GM18873 (cell line): ENCODE results near the gene ANXA6.
A peak's percentile ranks its signal among the peaks of the same experiment; 100 is the strongest.

Experiments
- ATAC-seq: cut with Tn5 transposase; IDR thresholded peaks from one replicate; pipeline ENCODE4 v1.9.1; 2021; ENCODE audit warnings: mild to moderate bottlenecking, moderate library complexity, moderate number of reproducible peaks; ENCODE audit not compliant: unreplicated experiment, low FRiP score

ANXA6 gene

GRCh38 chr5:151132963-151133362, 24.6 kb downstream of the ANXA6 start:
- no peak for ATAC-seq

- ATAC-seq: no peak
These were observed 26.4 kb downstream of the ANXA6 start for GRCh38 chr5:151130922-151131891.

- ATAC-seq: no peak
These were observed 27.2 kb downstream of the ANXA6 start for GRCh38 chr5:151130235-151130921.

- ATAC-seq: no peak
These were observed 28.8 kb downstream of the ANXA6 start for GRCh38 chr5:151128817-151129216.

GRCh38 chr5:151127926-151128325, 29.7 kb downstream of the ANXA6 start:
- ATAC-seq: no peak

- ATAC-seq: peak; percentile 42
These were observed 31.4 kb downstream of the ANXA6 start for GRCh38 chr5:151126199-151126645.

- ATAC-seq: no peak
These were observed 32.2 kb downstream of the ANXA6 start for GRCh38 chr5:151125421-151125820.

GRCh38 chr5:151123897-151124751, 33.5 kb downstream of the ANXA6 start:
- peak; percentile 76 for ATAC-seq

GRCh38 chr5:151122828-151123227, 34.8 kb downstream of the ANXA6 start:
- no peak for ATAC-seq

GRCh38 chr5:151121665-151122064, 35.9 kb downstream of the ANXA6 start:
- ATAC-seq: no peak

- ATAC-seq: no peak
These were observed 36.5 kb downstream of the ANXA6 start for GRCh38 chr5:151121095-151121494.

GRCh38 chr5:151118913-151119575, 38.5 kb downstream of the ANXA6 start:
- ATAC-seq: no peak

- no peak for ATAC-seq
These were observed 42.2 kb downstream of the ANXA6 start for GRCh38 chr5:151115272-151115905.

GRCh38 chr5:151113651-151114050, 43.9 kb downstream of the ANXA6 start:
- ATAC-seq: no peak

GRCh38 chr5:151110992-151111391, 46.6 kb downstream of the ANXA6 start:
- no peak for ATAC-seq

GRCh38 chr5:151110122-151110681, 47.4 kb downstream of the ANXA6 start:
- ATAC-seq: no peak

- ATAC-seq: no peak
These were observed 49.0 kb downstream of the ANXA6 start for GRCh38 chr5:151108566-151108965.

- ATAC-seq: no peak
These were observed 49.6 kb downstream of the ANXA6 start for GRCh38 chr5:151107738-151108520.
